Activated CD4-positive, CD25-positive, alpha-beta regulatory T cell (primary cell): ENCODE measurements around the gene TMED4.

Experiments used
- DNase-seq, 4 experiments: peaks; one replicate each; lab custom pipeline; 2025; lab: John Stamatoyannopoulos, UW

The TMED4 gene

GRCh38 chr7:44581879-44582603, at the start of gene TMED4:
Gene TMED4, minus strand, starts transcription at chr7:44582231. Its CDS starts 25 bp downstream, at chr7:44582206.
- peak; percentile 99 to 100 (median 99) for DNase-seq

GRCh38 chr7:44631458-44632115, 49.6 kb upstream of the TMED4 start:
- DNase-seq: peak in 2 of 4 experiments; percentile 20 to 23

DNA sequence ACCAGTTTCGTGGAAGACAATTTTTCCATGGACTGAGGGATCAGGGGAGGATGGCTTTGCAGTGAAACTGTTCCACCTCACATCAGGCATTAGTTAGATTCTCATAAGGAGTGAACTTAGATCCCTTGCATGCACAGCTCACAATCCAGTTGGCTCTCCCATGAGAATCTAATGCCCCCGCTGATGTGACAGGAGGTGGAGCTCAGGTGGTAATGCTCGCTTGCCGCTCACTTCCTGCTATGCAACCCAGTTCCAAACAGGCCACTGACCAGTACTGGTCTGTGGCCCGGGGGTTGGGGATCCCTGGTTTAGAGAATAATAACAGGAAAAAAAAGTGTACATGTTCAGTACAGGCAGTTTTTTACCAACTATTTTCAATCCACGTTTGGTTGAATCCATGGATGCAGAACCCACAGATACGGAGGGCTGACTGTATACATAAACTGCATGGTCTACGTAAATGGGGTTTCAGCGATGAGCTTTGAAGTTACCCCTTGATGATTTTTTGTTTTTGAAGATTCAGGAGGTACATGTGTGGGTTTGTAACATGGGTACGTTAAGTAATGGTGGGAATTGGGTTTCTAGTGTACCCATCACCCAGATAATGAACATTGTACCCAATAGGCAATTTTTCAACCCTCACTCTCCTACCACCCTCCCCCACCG, 48.9 kb upstream of the TMED4 start:
- DNase-seq: no peak

- no peak for DNase-seq
These were observed 47.9 kb upstream of the TMED4 start for GRCh38 chr7:44629829-44630522.

DNA sequence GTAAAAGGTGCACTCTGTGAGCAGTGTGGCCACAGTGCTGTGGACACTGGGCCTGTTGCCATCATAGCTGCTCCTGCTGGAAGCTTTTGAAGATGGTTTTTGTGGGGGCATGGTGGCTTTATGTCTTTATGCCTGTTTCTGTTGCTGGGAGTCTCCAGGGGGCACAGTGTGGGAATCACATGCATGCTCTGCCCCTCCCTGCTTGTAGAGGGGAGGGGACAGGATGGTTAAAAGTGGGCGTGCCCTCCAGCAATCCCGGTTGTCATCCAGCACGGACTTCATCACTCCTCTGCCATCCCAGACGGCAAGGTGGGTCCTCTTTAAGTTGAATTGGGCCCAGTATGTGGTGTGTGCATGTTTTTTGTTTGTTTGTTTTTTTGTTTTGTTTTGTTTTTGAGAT, 44.6 kb upstream of the TMED4 start:
- DNase-seq: no peak

DNA sequence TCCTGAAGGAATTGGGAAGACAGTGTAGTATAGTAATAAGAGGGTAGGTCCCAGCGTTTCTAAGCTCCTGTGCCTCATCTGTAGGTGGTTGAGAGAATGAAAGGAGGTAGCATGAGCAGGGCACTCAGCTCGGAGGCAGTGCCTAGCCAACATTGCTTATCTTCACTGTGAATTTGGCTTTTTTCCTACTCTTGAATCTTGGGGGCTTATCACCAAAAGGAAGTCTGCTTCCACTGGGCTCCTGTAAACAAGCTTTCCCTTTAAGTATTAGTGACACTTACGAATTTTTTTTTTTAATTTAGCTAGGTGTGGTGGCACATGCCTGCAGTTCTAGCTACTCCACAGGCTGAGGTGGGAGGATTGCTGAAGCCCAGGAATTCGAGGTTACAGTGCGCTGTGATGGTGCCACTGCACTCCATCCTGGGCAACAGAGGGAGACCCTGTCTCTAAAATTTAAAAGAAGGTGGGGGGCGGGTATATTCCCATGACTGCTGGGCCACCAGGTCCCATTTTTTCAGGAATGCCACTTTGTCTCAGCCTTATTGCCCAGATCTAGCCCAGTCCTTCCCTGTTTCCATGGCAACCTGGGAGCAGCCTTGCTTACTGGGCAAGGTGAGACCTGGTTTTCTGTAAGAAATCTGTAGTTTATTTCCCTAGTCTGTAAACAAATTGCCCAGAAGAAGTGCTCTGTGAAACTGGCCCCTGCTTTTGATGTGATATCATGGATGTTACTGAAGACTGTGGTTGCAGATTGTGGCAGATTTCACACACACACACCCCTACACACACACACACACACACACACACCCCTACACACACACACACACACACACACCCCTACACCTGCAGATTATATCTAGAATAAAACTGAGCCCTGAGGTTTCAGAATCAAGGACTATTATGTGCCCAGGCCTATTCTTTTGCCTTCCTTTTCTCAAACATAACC, 43.8 kb upstream of the TMED4 start:
- DNase-seq: no peak

- DNase-seq: no peak
These were observed 42.3 kb upstream of the TMED4 start for GRCh38 chr7:44624318-44624717.

DNA sequence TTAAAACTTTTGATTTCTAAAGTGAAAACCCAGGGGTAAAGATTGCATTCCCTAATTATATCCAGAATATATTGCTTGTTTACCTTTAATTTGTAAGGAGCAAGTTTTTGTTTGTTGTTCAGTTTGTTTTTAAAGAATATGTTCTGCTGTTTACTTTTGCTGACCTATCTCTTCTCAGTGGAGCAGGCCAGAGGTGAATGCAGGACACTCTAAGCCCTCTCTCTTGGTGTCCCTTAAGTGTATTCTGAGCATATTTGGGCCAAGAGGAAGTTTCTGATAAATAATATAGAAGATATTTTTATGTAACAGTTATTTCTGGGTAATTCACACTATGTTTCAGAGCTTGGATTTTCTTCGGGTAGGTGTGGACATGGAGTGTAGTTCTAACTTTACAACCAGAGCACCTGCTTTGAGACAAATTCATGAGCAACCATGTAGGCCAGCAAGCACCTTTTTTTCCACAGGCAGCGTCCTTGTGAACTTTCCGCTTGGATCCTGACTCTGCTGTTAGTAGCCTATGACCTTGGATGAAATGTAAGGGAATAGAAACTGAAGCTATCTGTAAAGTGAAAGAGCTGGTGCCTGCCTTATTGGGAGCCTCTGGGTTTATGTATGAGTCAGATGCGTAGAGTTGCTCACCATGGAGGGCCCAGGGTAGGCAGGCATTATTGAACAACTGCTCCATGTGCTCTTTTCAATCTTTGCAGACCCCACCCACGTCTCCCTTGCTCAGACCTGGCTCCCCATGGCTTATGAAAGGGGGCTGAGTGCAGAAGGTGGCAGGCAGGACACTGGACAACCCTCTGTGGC, 40.5 kb upstream of the TMED4 start:
- peak in 1 of 4 experiments; percentile 29 for DNase-seq

DNA sequence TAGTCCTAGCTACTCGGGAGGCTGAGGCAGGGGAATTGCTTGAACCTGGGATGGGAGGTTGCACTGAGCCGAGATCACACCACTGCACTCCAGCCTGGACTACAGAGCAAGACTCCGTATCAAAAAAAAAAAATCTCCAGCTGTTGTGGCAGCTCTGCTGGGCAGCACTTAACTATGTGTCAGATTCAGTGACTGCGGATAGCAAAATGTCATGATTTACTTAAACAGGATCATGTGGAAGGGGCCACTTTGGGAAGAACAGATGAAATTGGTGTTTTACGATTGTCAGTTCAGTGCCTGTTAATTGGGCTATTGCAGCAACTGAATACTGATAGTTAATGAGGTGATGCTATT, 39.7 kb upstream of the TMED4 start:
- DNase-seq: no peak

GRCh38 chr7:44621034-44621749, 39.2 kb upstream of the TMED4 start:
- no peak for DNase-seq

DNA sequence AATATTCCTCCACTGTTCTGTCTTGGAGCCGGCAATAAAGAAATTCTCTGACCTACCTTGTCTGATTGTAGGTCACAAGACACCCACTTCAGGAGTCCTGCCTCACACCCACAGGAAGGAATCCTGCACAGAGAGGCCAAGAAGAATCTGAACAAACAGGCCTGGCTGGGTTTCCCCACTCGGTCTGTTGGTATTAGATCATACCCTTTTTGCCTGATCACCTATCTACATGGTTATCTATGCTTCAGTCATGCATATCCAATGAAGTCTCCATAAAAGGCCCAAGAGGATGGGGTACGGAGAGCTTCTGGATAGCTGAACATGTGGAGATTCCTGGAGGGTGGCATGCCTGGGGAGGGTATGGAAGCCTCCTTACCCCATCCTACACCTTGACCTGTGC, 36.7 kb upstream of the TMED4 start:
- no peak for DNase-seq

- DNase-seq: no peak
These were observed 36.0 kb upstream of the TMED4 start for GRCh38 chr7:44618045-44618444.

GRCh38 chr7:44617225-44617890, 35.3 kb upstream of the TMED4 start:
- DNase-seq: no peak

DNA sequence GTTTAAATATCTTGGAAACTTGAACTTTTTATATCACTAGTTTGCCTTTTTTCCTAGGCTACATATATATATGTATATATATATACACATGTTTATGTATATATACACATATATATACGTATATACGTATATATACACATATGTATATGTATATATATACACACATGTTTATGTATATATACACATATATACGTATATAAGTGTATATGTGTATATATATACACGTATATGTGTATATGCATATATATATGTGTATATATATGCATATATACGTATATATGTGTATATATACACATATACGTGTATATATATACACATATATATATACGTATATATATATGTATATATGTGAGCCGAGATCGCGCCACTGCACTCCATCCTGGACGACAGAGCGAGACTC, 34.5 kb upstream of the TMED4 start:
- DNase-seq: no peak

GRCh38 chr7:44615793-44616192, 33.8 kb upstream of the TMED4 start:
- DNase-seq: no peak

GRCh38 chr7:44615149-44615611, 33.1 kb upstream of the TMED4 start:
- DNase-seq: no peak

DNA sequence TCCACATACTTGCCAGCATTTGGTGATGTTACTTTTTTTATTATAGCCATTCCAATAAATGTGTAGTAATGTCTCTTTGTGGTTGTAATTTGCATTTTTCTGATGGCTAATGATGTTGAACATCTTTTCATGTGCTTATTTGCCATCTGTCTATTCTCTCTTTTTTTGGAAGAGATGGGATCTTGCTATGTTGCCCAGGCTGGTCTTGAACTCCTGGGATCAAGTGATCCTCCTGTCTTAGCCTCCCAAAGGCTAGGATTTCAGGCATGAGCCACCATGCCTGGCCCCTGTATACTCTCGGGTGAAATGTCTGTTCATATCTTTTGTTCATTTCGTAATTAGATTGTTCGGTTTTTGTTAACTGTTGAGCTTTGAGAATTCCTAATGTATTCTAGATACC, 27.8 kb upstream of the TMED4 start:
- no peak for DNase-seq

- no peak for DNase-seq
These were observed 27.1 kb upstream of the TMED4 start for GRCh38 chr7:44608916-44609648.
